RKO (cell line): Measurements from ENCODE around the gene RLN2.
"Not testable (repeated sequence)": the region's sequence is repeated elsewhere in the genome, so short reads cannot be mapped to it uniquely, and the experiment has no call there.

Source experiments
- DNase-seq: peaks from one replicate; pipeline ENCODE4 v3.0.0-alpha.2; 2016; ENCODE audit warnings: low spot score

RLN2 gene

GRCh38 chr9:5303840-5304795, at the start of gene RLN2:
Gene RLN2, minus strand, starts transcription at chr9:5304716. Its CDS starts 136 bp downstream, at chr9:5304580.
- not testable (repeated sequence) for DNase-seq

- no peak for DNase-seq
Observed at GRCh38 chr9:5354184-5354583, 49.7 kb upstream of the RLN2 start.

GRCh38 chr9:5352637-5353248, 48.2 kb upstream of the RLN2 start:
- DNase-seq: no peak

GRCh38 chr9:5338992-5339981, 34.8 kb upstream of the RLN2 start, which contains the start of gene RLN1:
Gene RLN1, minus strand, starts transcription at chr9:5339876. Its CDS starts 130 bp downstream, at chr9:5339746.
- DNase-seq: not testable (repeated sequence)

- DNase-seq: no peak
Observed at GRCh38 chr9:5336688-5337087, 32.2 kb upstream of the RLN2 start.

GRCh38 chr9:5331276-5331675, 26.8 kb upstream of the RLN2 start:
- not testable (repeated sequence) for DNase-seq

- no peak for DNase-seq
Observed at GRCh38 chr9:5326893-5327548, 22.5 kb upstream of the RLN2 start.

- DNase-seq: no peak
Observed at GRCh38 chr9:5326187-5326586, 21.7 kb upstream of the RLN2 start.

GRCh38 chr9:5321601-5322000, 17.1 kb upstream of the RLN2 start:
- DNase-seq: not testable (repeated sequence)

- peak; percentile 47 for DNase-seq
Observed at GRCh38 chr9:5321058-5321457, 16.5 kb upstream of the RLN2 start.

- not testable (repeated sequence) for DNase-seq
Observed at GRCh38 chr9:5316406-5316805, 11.9 kb upstream of the RLN2 start.

GRCh38 chr9:5315187-5315923, 10.8 kb upstream of the RLN2 start:
- DNase-seq: peak; percentile 4

GRCh38 chr9:5310851-5311250, 6.3 kb upstream of the RLN2 start:
- no peak for DNase-seq

- DNase-seq: no peak
Observed at GRCh38 chr9:5305741-5306140, 1.2 kb upstream of the RLN2 start.

GRCh38 chr9:5301544-5301943, 3.0 kb downstream of the RLN2 start:
- DNase-seq: no peak

- no peak for DNase-seq
Observed at GRCh38 chr9:5292141-5292540, 12.4 kb downstream of the RLN2 start.

- no peak for DNase-seq
Observed at GRCh38 chr9:5288591-5288990, 15.9 kb downstream of the RLN2 start.

GRCh38 chr9:5286262-5286661, 18.3 kb downstream of the RLN2 start:
- DNase-seq: no peak

GRCh38 chr9:5278486-5278885, 26.0 kb downstream of the RLN2 start:
- DNase-seq: no peak

GRCh38 chr9:5274770-5275169, 29.7 kb downstream of the RLN2 start:
- DNase-seq: no peak

GRCh38 chr9:5269249-5269715, 35.2 kb downstream of the RLN2 start:
- peak; percentile 55 for DNase-seq
